Stimulated activated naive CD8-positive, alpha-beta T cell treated with anti-CD3 and anti-CD28 coated beads, Interleukin-15, Interleukin-2, amounts not matched to agents 100 ng/mL and 50 ng/mL, for 24 hours (primary cell): ENCODE data around the gene SLIT3.

Experiments
- H3K27ac Mint-ChIP-seq: one replicate; pipeline ENCODE4 v1.8.0; 2021; ENCODE audit warnings: mild to moderate bottlenecking, mixed read lengths
- H3K27me3 Mint-ChIP-seq: one replicate; pipeline ENCODE4 v1.8.0; 2021; ENCODE audit warnings: mixed read lengths
- H3K36me3 Mint-ChIP-seq: one replicate; pipeline ENCODE4 v1.8.0; 2021; ENCODE audit warnings: low read depth, mixed read lengths
- H3K4me1 Mint-ChIP-seq: one replicate; pipeline ENCODE4 v1.8.0; 2021; ENCODE audit warnings: low read depth, mixed read lengths
- H3K4me3 Mint-ChIP-seq: one replicate; pipeline ENCODE4 v1.8.0; 2021; ENCODE audit warnings: mild to moderate bottlenecking, mixed read lengths
- H3K9me3 Mint-ChIP-seq: one replicate; pipeline ENCODE4 v1.8.0; 2021; ENCODE audit warnings: mixed read lengths

Gene SLIT3

GRCh38 chr5:169304175-169304574 is 3.2 kb upstream of the SLIT3 start:
- no peaks in the 10 kb centered on the region for H3K36me3 Mint-ChIP-seq
- H3K9me3 Mint-ChIP-seq, result no peaks in the 10 kb centered on the region
- H3K27me3 Mint-ChIP-seq, result peaks cover 52% of the 10 kb centered on the region
- no peak overlapping the region for H3K27ac Mint-ChIP-seq
- no peak overlapping the region for H3K4me3 Mint-ChIP-seq
- H3K4me1 Mint-ChIP-seq, result peaks cover 8% of the 10 kb centered on the region

- no peaks in the 10 kb centered on the region for H3K9me3 Mint-ChIP-seq
- H3K4me3 Mint-ChIP-seq, result no peak overlapping the region
- peaks cover 8% of the 10 kb centered on the region for H3K4me1 Mint-ChIP-seq
- no peaks in the 10 kb centered on the region for H3K36me3 Mint-ChIP-seq
- H3K27ac Mint-ChIP-seq, result no peak overlapping the region
- H3K27me3 Mint-ChIP-seq, result peaks cover 63% of the 10 kb centered on the region
Observed at GRCh38 chr5:169303119-169303515, 2.2 kb upstream of the SLIT3 start.

- peaks cover 63% of the 10 kb centered on the region for H3K27me3 Mint-ChIP-seq
- no peak overlapping the region for H3K4me3 Mint-ChIP-seq
- H3K36me3 Mint-ChIP-seq, result no peaks in the 10 kb centered on the region
- no peaks in the 10 kb centered on the region for H3K9me3 Mint-ChIP-seq
- H3K27ac Mint-ChIP-seq, result no peak overlapping the region
- peaks cover 8% of the 10 kb centered on the region for H3K4me1 Mint-ChIP-seq
Observed at GRCh38 chr5:169302491-169303118, 1.7 kb upstream of the SLIT3 start.

GRCh38 chr5:169301986-169302385 is 1.0 kb upstream of the SLIT3 start:
- Mint-ChIP-seq H3K27ac (no peak overlapping the region), H3K36me3 (no peaks in the 10 kb centered on the region), H3K9me3 (no peaks in the 10 kb centered on the region), H3K27me3 (peaks cover 63% of the 10 kb centered on the region), H3K4me3 (no peak overlapping the region), H3K4me1 (peaks cover 8% of the 10 kb centered on the region)

GRCh38 chr5:169301386-169301934 is 521 bp upstream of the SLIT3 start:
- peaks cover 63% of the 10 kb centered on the region for H3K27me3 Mint-ChIP-seq
- no peaks in the 10 kb centered on the region for H3K9me3 Mint-ChIP-seq
- H3K4me1 Mint-ChIP-seq, result peaks cover 8% of the 10 kb centered on the region
- H3K4me3 Mint-ChIP-seq, result no peak overlapping the region
- H3K27ac Mint-ChIP-seq, result no peak overlapping the region
- H3K36me3 Mint-ChIP-seq, result no peaks in the 10 kb centered on the region

- Mint-ChIP-seq H3K4me1 (peaks cover 8% of the 10 kb centered on the region), H3K36me3 (no peaks in the 10 kb centered on the region), H3K9me3 (no peaks in the 10 kb centered on the region), H3K27me3 (peaks cover 53% of the 10 kb centered on the region), H3K4me3 (no peak overlapping the region), H3K27ac (no peak overlapping the region)
Observed at GRCh38 chr5:169299663-169300467, 1.1 kb downstream of the SLIT3 start.

- Mint-ChIP-seq H3K9me3 (no peaks in the 10 kb centered on the region), H3K27ac (no peak overlapping the region), H3K4me1 (peaks cover 8% of the 10 kb centered on the region), H3K27me3 (peaks cover 48% of the 10 kb centered on the region), H3K4me3 (no peak overlapping the region), H3K36me3 (no peaks in the 10 kb centered on the region)
Observed at GRCh38 chr5:169299191-169299662, 1.7 kb downstream of the SLIT3 start.

GRCh38 chr5:169298193-169298592 is 2.7 kb downstream of the SLIT3 start:
- Mint-ChIP-seq H3K27me3 (peaks cover 39% of the 10 kb centered on the region), H3K4me3 (no peak overlapping the region), H3K4me1 (peaks cover 8% of the 10 kb centered on the region), H3K27ac (no peak overlapping the region), H3K36me3 (no peaks in the 10 kb centered on the region), H3K9me3 (no peaks in the 10 kb centered on the region)

GRCh38 chr5:169296419-169297143 is 4.4 kb downstream of the SLIT3 start:
- Mint-ChIP-seq H3K4me1 (no peaks in the 10 kb centered on the region), H3K4me3 (no peak overlapping the region), H3K36me3 (no peaks in the 10 kb centered on the region), H3K27me3 (peaks cover 31% of the 10 kb centered on the region), H3K9me3 (no peaks in the 10 kb centered on the region), H3K27ac (no peak overlapping the region)

GRCh38 chr5:169295306-169295705 is 5.6 kb downstream of the SLIT3 start:
- H3K36me3 Mint-ChIP-seq, result no peaks in the 10 kb centered on the region
- no peak overlapping the region for H3K4me3 Mint-ChIP-seq
- peaks cover 25% of the 10 kb centered on the region for H3K27me3 Mint-ChIP-seq
- H3K4me1 Mint-ChIP-seq, result no peaks in the 10 kb centered on the region
- no peak overlapping the region for H3K27ac Mint-ChIP-seq
- H3K9me3 Mint-ChIP-seq, result no peaks in the 10 kb centered on the region

- H3K27me3 Mint-ChIP-seq, result peaks cover 18% of the 10 kb centered on the region
- H3K27ac Mint-ChIP-seq, result no peak overlapping the region
- no peak overlapping the region for H3K4me3 Mint-ChIP-seq
- H3K9me3 Mint-ChIP-seq, result no peaks in the 10 kb centered on the region
- no peaks in the 10 kb centered on the region for H3K4me1 Mint-ChIP-seq
- no peaks in the 10 kb centered on the region for H3K36me3 Mint-ChIP-seq
Observed at GRCh38 chr5:169294621-169295020, 6.3 kb downstream of the SLIT3 start.

- no peaks in the 10 kb centered on the region for H3K36me3 Mint-ChIP-seq
- no peaks in the 10 kb centered on the region for H3K9me3 Mint-ChIP-seq
- H3K27me3 Mint-ChIP-seq, result peaks cover 3% of the 10 kb centered on the region
- H3K4me3 Mint-ChIP-seq, result no peak overlapping the region
- H3K4me1 Mint-ChIP-seq, result no peaks in the 10 kb centered on the region
- H3K27ac Mint-ChIP-seq, result no peak overlapping the region
Observed at GRCh38 chr5:169291877-169292276, 9.1 kb downstream of the SLIT3 start.

- Mint-ChIP-seq H3K4me3 (no peak overlapping the region), H3K4me1 (no peaks in the 10 kb centered on the region), H3K36me3 (no peaks in the 10 kb centered on the region), H3K9me3 (no peaks in the 10 kb centered on the region), H3K27me3 (peaks cover 3% of the 10 kb centered on the region), H3K27ac (no peak overlapping the region)
Observed at GRCh38 chr5:169290895-169291294, 10.0 kb downstream of the SLIT3 start.

GRCh38 chr5:169289520-169289919 is 11.4 kb downstream of the SLIT3 start:
- no peaks in the 10 kb centered on the region for H3K9me3 Mint-ChIP-seq
- no peaks in the 10 kb centered on the region for H3K36me3 Mint-ChIP-seq
- H3K27me3 Mint-ChIP-seq, result peaks cover 3% of the 10 kb centered on the region
- no peaks in the 10 kb centered on the region for H3K4me1 Mint-ChIP-seq
- H3K4me3 Mint-ChIP-seq, result no peak overlapping the region
- no peak overlapping the region for H3K27ac Mint-ChIP-seq
